Gastrocnemius medialis (tissue), 4 donors: Measurements from ENCODE around the gene CSGALNACT2.
"Not testable (repeated sequence)": the region's sequence is repeated elsewhere in the genome, so short reads cannot be mapped to it uniquely, and the experiment has no call there.

ENCODE experiments used
- POLR2A ChIP-seq, 2 donors: fragments of 450-650 bp; IDR thresholded peaks; one replicate each; pipeline ENCODE4 v1.6.1; 2017; ENCODE audit warnings: antibody characterized with exemption in 2 of 2, mild to moderate bottlenecking in 2 of 2, moderate library complexity in 2 of 2
- TF ChIP-seq, protein P1 (sequence below), 5 experiments: fragments of 450-650 bp in 3 of 5; fragments of 200-600 bp in 2 of 5; sonication (generic) in 2 of 5; IDR thresholded peaks in 4 of 5; conservative IDR thresholded peaks in 1 of 5; 1 replicate in 4 of 5; 2 replicates in 1 of 5; pipeline ENCODE4 v1.5.1; 2016 to 2019; ENCODE audit warnings: antibody characterized with exemption in 5 of 5, mild to moderate bottlenecking in 3 of 5, moderate library complexity in 3 of 5

DNA sequence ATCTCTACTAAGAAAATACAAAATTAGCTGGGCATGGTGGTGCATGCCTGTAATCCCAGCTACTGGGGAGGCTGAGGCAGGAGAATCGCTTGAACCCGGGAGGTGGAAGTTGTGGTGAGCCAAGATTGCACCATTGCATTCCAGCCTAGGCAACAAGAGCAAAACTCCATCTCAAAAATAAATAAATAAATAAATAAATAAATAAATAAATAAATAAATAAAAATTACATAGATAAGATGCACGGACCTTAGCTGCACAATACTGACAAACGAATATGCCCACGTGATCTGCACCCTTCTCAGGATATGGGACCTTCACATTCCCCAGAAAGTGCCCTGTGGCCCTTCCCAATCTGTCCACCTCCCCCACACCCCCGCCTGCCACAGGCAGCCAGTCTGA lies 38.9 kb upstream of the CSGALNACT2 start:
- TF ChIP-seq POLR2A (IDR thresholded peaks at IDR 0.05), result not testable (repeated sequence)
- TF ChIP-seq, protein P1, sequence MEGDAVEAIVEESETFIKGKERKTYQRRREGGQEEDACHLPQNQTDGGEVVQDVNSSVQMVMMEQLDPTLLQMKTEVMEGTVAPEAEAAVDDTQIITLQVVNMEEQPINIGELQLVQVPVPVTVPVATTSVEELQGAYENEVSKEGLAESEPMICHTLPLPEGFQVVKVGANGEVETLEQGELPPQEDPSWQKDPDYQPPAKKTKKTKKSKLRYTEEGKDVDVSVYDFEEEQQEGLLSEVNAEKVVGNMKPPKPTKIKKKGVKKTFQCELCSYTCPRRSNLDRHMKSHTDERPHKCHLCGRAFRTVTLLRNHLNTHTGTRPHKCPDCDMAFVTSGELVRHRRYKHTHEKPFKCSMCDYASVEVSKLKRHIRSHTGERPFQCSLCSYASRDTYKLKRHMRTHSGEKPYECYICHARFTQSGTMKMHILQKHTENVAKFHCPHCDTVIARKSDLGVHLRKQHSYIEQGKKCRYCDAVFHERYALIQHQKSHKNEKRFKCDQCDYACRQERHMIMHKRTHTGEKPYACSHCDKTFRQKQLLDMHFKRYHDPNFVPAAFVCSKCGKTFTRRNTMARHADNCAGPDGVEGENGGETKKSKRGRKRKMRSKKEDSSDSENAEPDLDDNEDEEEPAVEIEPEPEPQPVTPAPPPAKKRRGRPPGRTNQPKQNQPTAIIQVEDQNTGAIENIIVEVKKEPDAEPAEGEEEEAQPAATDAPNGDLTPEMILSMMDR (IDR thresholded peaks at IDR 0.05 in 4 of 5, conservative IDR thresholded peaks at IDR 0.05 in 1 of 5), result not testable (repeated sequence)
